Liver (tissue), 9 donors: ENCODE measurements around the gene ID1. TPM values are rescaled to one million over a fixed set of nuclear protein-coding genes. Genes with fewer than 3 reads are reported as not detected.

Experiments used
- DNase-seq: peaks from one replicate; pipeline ENCODE4 v3.0.0-alpha.2; 2017; ENCODE audit warnings: low spot score
- H3K27ac ChIP-seq, 2 donors: one replicate each; pipeline ENCODE4 v1.7.0; 2013; ENCODE audit warnings: inconsistent platforms in 2 of 2, low read length in 2 of 2, control low read depth in 1 of 2, low read depth in 1 of 2, mild to moderate bottlenecking in 1 of 2
- H3K27me3 ChIP-seq, 4 donors: one replicate each; pipeline versions ENCODE4 v1.6.1 to v1.7.0; 2013; ENCODE audit warnings: low read length in 3 of 4, inconsistent platforms in 1 of 4, mild to moderate bottlenecking in 1 of 4, moderate library complexity in 1 of 4; ENCODE audit not compliant: control insufficient read depth in 4 of 4, insufficient read depth in 4 of 4
- H3K36me3 ChIP-seq, 4 donors: one replicate each; pipeline versions ENCODE4 v1.6.1 to v1.7.0; 2013; ENCODE audit warnings: low read length in 3 of 4, mild to moderate bottlenecking in 3 of 4, low read depth in 1 of 4, moderate library complexity in 1 of 4; ENCODE audit not compliant: control insufficient read depth in 4 of 4, insufficient read depth in 3 of 4
- H3K4me1 ChIP-seq, 4 donors: one replicate each; pipeline versions ENCODE4 v1.6.1 to v1.7.0; 2013; ENCODE audit warnings: low read length in 3 of 4, mild to moderate bottlenecking in 3 of 4, moderate library complexity in 1 of 4; ENCODE audit not compliant: control insufficient read depth in 4 of 4, insufficient read depth in 4 of 4
- H3K4me3 ChIP-seq, 3 donors: one replicate each; pipeline versions ENCODE4 v1.6.1 to v1.7.0; 2013; ENCODE audit warnings: low read length in 3 of 3, control low read depth in 1 of 3, low read depth in 1 of 3, mild to moderate bottlenecking in 1 of 3
- H3K9ac ChIP-seq, 2 donors: one replicate each; pipeline ENCODE4 v1.7.0; 2013; ENCODE audit warnings: low read length in 2 of 2, mild to moderate bottlenecking in 2 of 2, moderate library complexity in 2 of 2, control low read depth in 1 of 2, low read depth in 1 of 2
- H3K9me3 ChIP-seq, 4 donors: one replicate each; pipeline versions ENCODE4 v1.6.1 to v1.7.0; 2013; ENCODE audit warnings: low read length in 3 of 4; ENCODE audit not compliant: control insufficient read depth in 4 of 4
- EGR1 ChIP-seq, 2 donors: IDR thresholded peaks; 2 replicates each; pipeline ENCODE4 v1.6.1; 2016 to 2018; ENCODE audit warnings: antibody characterized with exemption in 2 of 2, low read depth in 2 of 2
- FOXA1 ChIP-seq: IDR thresholded peaks from 2 replicates; pipeline ENCODE4 v1.6.1; 2016; ENCODE audit warnings: antibody characterized with exemption
- FOXA2 ChIP-seq: IDR thresholded peaks from 2 replicates; pipeline ENCODE4 v1.6.1; 2016; ENCODE audit warnings: antibody characterized with exemption
- GABPA ChIP-seq, 2 donors: IDR thresholded peaks in 1 of 2; conservative IDR thresholded peaks in 1 of 2; 2 replicates each; pipeline ENCODE4 v1.6.1; 2016; ENCODE audit warnings: antibody characterized with exemption in 2 of 2, mild to moderate bottlenecking in 1 of 2, moderate library complexity in 1 of 2
- HNF4A ChIP-seq, 2 donors: conservative IDR thresholded peaks; 2 replicates each; pipeline ENCODE4 v1.6.1; 2016; ENCODE audit warnings: antibody characterized with exemption in 2 of 2, mild to moderate bottlenecking in 2 of 2
- HNF4G ChIP-seq: IDR thresholded peaks from 2 replicates; pipeline ENCODE4 v1.6.1; 2016; ENCODE audit warnings: antibody characterized with exemption
- JUND ChIP-seq, 2 donors: IDR thresholded peaks; 2 replicates each; pipeline ENCODE4 v1.6.1; 2016; ENCODE audit warnings: antibody characterized with exemption in 2 of 2
- NR2F2 ChIP-seq: IDR thresholded peaks from 2 replicates; pipeline ENCODE4 v1.6.1; 2016; ENCODE audit warnings: antibody characterized with exemption
- RAD21 ChIP-seq, 2 donors: IDR thresholded peaks; 2 replicates each; pipeline ENCODE4 v1.6.1; 2016; ENCODE audit warnings: antibody characterized with exemption in 2 of 2, mild to moderate bottlenecking in 2 of 2
- REST ChIP-seq: IDR thresholded peaks from 2 replicates; pipeline ENCODE4 v1.6.1; 2016; ENCODE audit warnings: antibody characterized with exemption, mild to moderate bottlenecking
- RXRA ChIP-seq, 2 donors: IDR thresholded peaks; 2 replicates each; pipeline ENCODE4 v1.6.1; 2017 to 2018; ENCODE audit warnings: antibody characterized with exemption in 2 of 2, mild to moderate bottlenecking in 1 of 2
- SP1 ChIP-seq: IDR thresholded peaks from 2 replicates; pipeline ENCODE4 v1.6.1; 2018; ENCODE audit warnings: antibody characterized with exemption, mild to moderate bottlenecking
- TAF1 ChIP-seq: conservative IDR thresholded peaks from 2 replicates; pipeline ENCODE4 v1.6.1; 2016; ENCODE audit warnings: antibody characterized with exemption, mild to moderate bottlenecking
- YY1 ChIP-seq: IDR thresholded peaks from 2 replicates; pipeline ENCODE4 v1.6.1; 2016; ENCODE audit warnings: antibody characterized with exemption, mild to moderate bottlenecking
- ZBTB33 ChIP-seq: IDR thresholded peaks from 2 replicates; pipeline ENCODE4 v1.6.1; 2016; ENCODE audit warnings: antibody characterized with exemption
- WGBS: extraction: QIAGEN DNeasy Blood & Tissue Kit; methylation state at CpG from one replicate; pipeline ENCODE4 v1.1.7; 2013; 5-methylcytosine and 5-hydroxymethylcytosine counted together
- polyA plus RNA-seq, 2 donors: library from polyadenylated mRNA; stranded (reverse) in 1 of 2; unstranded in 1 of 2; fragments of 200-250 nt in 1 of 2; fragments of >200 nt in 1 of 2; fragmentation: Nextera tagmentation in 1 of 2; extraction: Ambion mirVana in 1 of 2; gene quantifications; one replicate each; pipeline versions ENCODE4 v1.2.1 to v1.2.3, GENCODE V29; 2013 to 2015
- total RNA-seq, 2 donors: library from RNA; depleted of rRNA; stranded (reverse); fragments of >200 nt; gene quantifications; one replicate each; pipeline ENCODE4 v1.2.3, GENCODE V29; 2014
- TF ChIP-seq, protein P1 (sequence below): IDR thresholded peaks from 2 replicates; pipeline ENCODE4 v1.6.1; 2016; ENCODE audit warnings: antibody characterized with exemption
- TF ChIP-seq, protein P2 (sequence below): IDR thresholded peaks from 2 replicates; pipeline ENCODE4 v1.6.1; 2016; ENCODE audit warnings: antibody characterized with exemption
- TF ChIP-seq, protein P3 (sequence below): fragments of 150-350 bp; IDR thresholded peaks from 2 replicates; pipeline ENCODE4 v1.5.1; 2017; ENCODE audit warnings: improper control_type of control experiment, low read depth, low read length; ENCODE audit not compliant: missing input control
- donor health status: healthy.
- donor health status: healthy.
- donor health status: healthy.
- donor health status: healthy.
- donor health status: healthy.

Gene ID1
- total and polyA plus RNA-seq, 4 donors: 33.9 to 117 (median 71.2) TPM

DNA sequence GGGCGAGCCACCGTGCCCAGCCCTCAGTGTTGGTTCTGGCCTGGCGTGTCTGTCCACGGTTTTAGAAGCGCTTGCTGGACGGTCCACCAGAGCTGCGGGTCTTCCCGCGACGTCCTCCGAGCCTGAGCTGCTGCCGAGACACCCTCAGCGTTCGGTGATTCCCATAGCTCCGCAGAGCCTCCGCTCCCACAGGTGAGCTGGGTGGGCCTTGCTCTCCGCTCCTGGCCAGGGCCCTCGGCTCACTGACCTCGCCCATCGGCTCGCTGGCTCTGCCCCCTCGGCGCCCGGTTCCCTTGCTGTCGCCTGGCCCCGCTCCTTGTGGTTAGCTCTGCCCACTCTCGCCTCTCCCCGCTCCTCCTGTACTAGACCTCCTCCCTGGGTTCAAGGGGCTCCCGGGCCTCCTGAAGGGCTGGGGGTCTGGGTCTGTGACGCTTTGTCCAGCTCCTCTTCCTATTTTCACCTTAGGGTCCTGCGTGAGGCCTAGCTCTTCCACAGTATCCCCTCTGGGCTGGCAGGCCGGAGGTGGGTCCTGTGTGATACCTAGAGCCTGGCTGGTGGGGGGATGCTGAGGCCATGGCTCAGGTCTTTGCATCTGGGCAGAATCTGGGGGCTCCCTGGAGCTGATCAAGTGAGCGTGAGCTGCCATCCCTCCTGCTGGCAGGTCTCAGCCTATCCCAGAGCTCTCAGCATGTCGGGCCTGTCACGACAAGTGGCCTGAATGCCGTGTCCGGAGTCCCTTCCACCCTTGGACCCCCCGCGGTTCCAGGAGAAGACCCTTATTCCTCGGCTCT is 27.7 kb downstream of the ID1 start:
- no peak overlapping the region for H3K4me3 ChIP-seq
- H3K36me3 ChIP-seq: no peaks in the 10 kb centered on the region
- TF ChIP-seq NR2F2 (no peak), TAF1 (no peak), FOXA2 (no peak), YY1 (no peak), RXRA (IDR thresholded peaks at IDR 0.05) (no peak), HNF4A (conservative IDR thresholded peaks at IDR 0.05) (no peak), REST (no peak)
- TF ChIP-seq, protein P1, sequence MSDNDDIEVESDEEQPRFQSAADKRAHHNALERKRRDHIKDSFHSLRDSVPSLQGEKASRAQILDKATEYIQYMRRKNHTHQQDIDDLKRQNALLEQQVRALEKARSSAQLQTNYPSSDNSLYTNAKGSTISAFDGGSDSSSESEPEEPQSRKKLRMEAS: no peak
- peaks cover 0 to 2% (median 0%) of the 10 kb centered on the region in 4 donors for H3K27me3 ChIP-seq
- H3K27ac ChIP-seq: no peak overlapping the region
- WGBS: 96% methylated on average over 40 of the region's 40 CpGs
- no peaks in the 10 kb centered on the region for H3K9me3 ChIP-seq
- H3K9ac ChIP-seq: no peak overlapping the region
- H3K4me1 ChIP-seq: peaks cover 0 to 3% (median 0%) of the 10 kb centered on the region in 4 donors
- no peak for DNase-seq

- Histone ChIP-seq H3K27ac (no peak overlapping the region), H3K27me3 (peaks cover 0 to 2% (median 0%) of the 10 kb centered on the region in 4 donors), H3K4me3 (no peak overlapping the region), H3K4me1 (peaks cover 0 to 3% (median 0%) of the 10 kb centered on the region in 4 donors), H3K9ac (no peak overlapping the region), H3K36me3 (no peaks in the 10 kb centered on the region), H3K9me3 (no peaks in the 10 kb centered on the region)
- 90% methylated on average over 14 of the region's 14 CpGs for WGBS
- no peak for DNase-seq
- TF ChIP-seq FOXA1: no peak
- no peak for TF ChIP-seq FOXA2
- no peak for TF ChIP-seq EGR1 (IDR thresholded peaks at IDR 0.05; ENCODE audit: low read depth in 2 of 2)
- TF ChIP-seq, protein P2, sequence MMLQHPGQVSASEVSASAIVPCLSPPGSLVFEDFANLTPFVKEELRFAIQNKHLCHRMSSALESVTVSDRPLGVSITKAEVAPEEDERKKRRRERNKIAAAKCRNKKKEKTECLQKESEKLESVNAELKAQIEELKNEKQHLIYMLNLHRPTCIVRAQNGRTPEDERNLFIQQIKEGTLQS: no peak
- TF ChIP-seq, protein P3, sequence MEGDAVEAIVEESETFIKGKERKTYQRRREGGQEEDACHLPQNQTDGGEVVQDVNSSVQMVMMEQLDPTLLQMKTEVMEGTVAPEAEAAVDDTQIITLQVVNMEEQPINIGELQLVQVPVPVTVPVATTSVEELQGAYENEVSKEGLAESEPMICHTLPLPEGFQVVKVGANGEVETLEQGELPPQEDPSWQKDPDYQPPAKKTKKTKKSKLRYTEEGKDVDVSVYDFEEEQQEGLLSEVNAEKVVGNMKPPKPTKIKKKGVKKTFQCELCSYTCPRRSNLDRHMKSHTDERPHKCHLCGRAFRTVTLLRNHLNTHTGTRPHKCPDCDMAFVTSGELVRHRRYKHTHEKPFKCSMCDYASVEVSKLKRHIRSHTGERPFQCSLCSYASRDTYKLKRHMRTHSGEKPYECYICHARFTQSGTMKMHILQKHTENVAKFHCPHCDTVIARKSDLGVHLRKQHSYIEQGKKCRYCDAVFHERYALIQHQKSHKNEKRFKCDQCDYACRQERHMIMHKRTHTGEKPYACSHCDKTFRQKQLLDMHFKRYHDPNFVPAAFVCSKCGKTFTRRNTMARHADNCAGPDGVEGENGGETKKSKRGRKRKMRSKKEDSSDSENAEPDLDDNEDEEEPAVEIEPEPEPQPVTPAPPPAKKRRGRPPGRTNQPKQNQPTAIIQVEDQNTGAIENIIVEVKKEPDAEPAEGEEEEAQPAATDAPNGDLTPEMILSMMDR: no peak
- no peak for TF ChIP-seq TAF1
- no peak for TF ChIP-seq NR2F2
- no peak for TF ChIP-seq HNF4G
- TF ChIP-seq HNF4A (conservative IDR thresholded peaks at IDR 0.05): no peak
- no peak for TF ChIP-seq RAD21 (IDR thresholded peaks at IDR 0.05)
- TF ChIP-seq RXRA (IDR thresholded peaks at IDR 0.05): no peak
- TF ChIP-seq GABPA (IDR thresholded peaks at IDR 0.05 in 1 of 2, conservative IDR thresholded peaks at IDR 0.05 in 1 of 2): no peak
- TF ChIP-seq SP1: no peak
- TF ChIP-seq, protein P1: no peak
- no peak for TF ChIP-seq REST
- TF ChIP-seq ZBTB33: no peak
- no peak for TF ChIP-seq JUND (IDR thresholded peaks at IDR 0.05)
Observed at GRCh38 chr20:31633339-31633914, 28.3 kb downstream of the ID1 start.
